Esophagus muscularis mucosa (tissue), 4 donors: Measurements from ENCODE around the gene DGKB. TPM values are rescaled to one million over a fixed set of nuclear protein-coding genes. Genes with fewer than 3 reads are reported as not detected.

Experiments
- DNase-seq: peaks from one replicate; pipeline ENCODE4 v3.0.0-alpha.2; 2017; ENCODE audit errors: extremely low spot score
- H3K27ac ChIP-seq, 4 donors: fragments of 200-600 bp; sonication (generic); replicated peaks in 1 of 4; 1 replicate in 3 of 4; 2 replicates in 1 of 4; pipeline ENCODE4 v1.5.1; 2016 to 2019; ENCODE audit warnings: mild to moderate bottlenecking in 1 of 4
- H3K27me3 ChIP-seq, 4 donors: fragments of 200-600 bp; sonication (generic); one replicate each; pipeline versions ENCODE4 v1.5.1 to v1.6.0; 2016 to 2019
- H3K36me3 ChIP-seq, 4 donors: fragments of 200-600 bp; sonication (generic); one replicate each; pipeline ENCODE4 v1.5.1; 2016 to 2019
- H3K4me1 ChIP-seq, 4 donors: fragments of 200-600 bp; sonication (generic); one replicate each; pipeline ENCODE4 v1.5.1; 2016 to 2019
- H3K4me3 ChIP-seq, 4 donors: fragments of 200-600 bp; sonication (generic); 1 replicate in 2 of 4; 2 replicates in 2 of 4; pipeline ENCODE4 v1.5.1; 2016 to 2019; ENCODE audit warnings: mild to moderate bottlenecking in 4 of 4, moderate library complexity in 1 of 4
- H3K9me3 ChIP-seq, 4 donors: fragments of 200-600 bp; sonication (generic); 1 replicate in 3 of 4; 2 replicates in 1 of 4; pipeline ENCODE4 v1.5.1; 2016 to 2019
- EP300 ChIP-seq: sonication (generic); formaldehyde crosslinking; IDR thresholded peaks from one replicate; pipeline ENCODE4 v1.6.1; 2017; ENCODE audit warnings: antibody characterized with exemption
- POLR2A ChIP-seq: fragments of 450-650 bp; IDR thresholded peaks from one replicate; pipeline ENCODE4 v1.6.1; 2017; ENCODE audit warnings: antibody characterized with exemption, moderate library complexity, mild to moderate bottlenecking, low read depth
- POLR2AphosphoS5 ChIP-seq, 2 donors: sonication (generic); formaldehyde crosslinking; IDR thresholded peaks; one replicate each; pipeline ENCODE4 v1.6.1; 2017; ENCODE audit warnings: antibody characterized with exemption in 2 of 2
- WGBS: methylation state at CpG from one replicate; pipeline ENCODE4 v1.1.5; 2018; 5-methylcytosine and 5-hydroxymethylcytosine counted together
- intact Hi-C: fragments of 100-400 bp; cut with DNase I; formaldehyde crosslinking; loops from one replicate; pipeline ENCODE4 v1.15.1; 2023
- total RNA-seq, 4 donors: library from RNA; depleted of rRNA; stranded (reverse); fragments of >200 nt; gene quantifications; one replicate each; pipeline versions ENCODE4 v1.1.0 to v1.2.1, GENCODE V29; 2016
- TF ChIP-seq, protein P1 (sequence below), 3 experiments: fragments of 200-600 bp in 2 of 3; fragments of 450-650 bp in 1 of 3; sonication (generic) in 2 of 3; IDR thresholded peaks; one replicate each; pipeline ENCODE4 v1.5.1; 2017 to 2019; ENCODE audit warnings: antibody characterized with exemption in 3 of 3, mild to moderate bottlenecking in 2 of 3, moderate library complexity in 1 of 3

The DGKB gene
- total RNA-seq, 4 donors from 2014 or later = 10.4 to 18.5 (median 16.0) TPM

DNA sequence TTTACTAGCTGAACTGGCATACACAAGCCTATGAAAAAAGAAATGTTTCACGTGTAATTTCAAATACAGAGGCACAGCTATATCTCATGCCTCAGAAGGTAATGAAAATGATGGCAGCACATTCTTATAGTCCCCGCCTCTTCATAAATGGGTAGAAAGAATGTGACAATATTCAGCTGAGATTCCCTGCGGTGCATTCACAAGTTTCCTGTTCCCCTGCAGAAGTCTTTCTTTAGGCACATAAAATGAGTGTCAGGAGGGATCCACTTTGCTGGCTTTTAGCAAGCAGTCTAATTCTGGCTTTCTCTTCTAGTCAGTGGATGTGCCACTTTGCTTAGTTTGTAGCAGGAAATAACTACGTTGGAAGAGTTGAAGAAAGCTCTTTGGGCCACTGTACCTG, 56.1 kb downstream of the DGKB start:
- Histone ChIP-seq H3K36me3 (no peaks in the 10 kb centered on the region), H3K27me3 (no peaks in the 10 kb centered on the region), H3K4me1 (peaks cover 0 to under 1% (median 0%) of the 10 kb centered on the region in 4 donors), H3K27ac (no peak overlapping the region), H3K9me3 (no peaks in the 10 kb centered on the region), H3K4me3 (no peak overlapping the region)
- WGBS = 84% methylated on average over 4 of the region's 4 CpGs
- TF ChIP-seq, protein P1, sequence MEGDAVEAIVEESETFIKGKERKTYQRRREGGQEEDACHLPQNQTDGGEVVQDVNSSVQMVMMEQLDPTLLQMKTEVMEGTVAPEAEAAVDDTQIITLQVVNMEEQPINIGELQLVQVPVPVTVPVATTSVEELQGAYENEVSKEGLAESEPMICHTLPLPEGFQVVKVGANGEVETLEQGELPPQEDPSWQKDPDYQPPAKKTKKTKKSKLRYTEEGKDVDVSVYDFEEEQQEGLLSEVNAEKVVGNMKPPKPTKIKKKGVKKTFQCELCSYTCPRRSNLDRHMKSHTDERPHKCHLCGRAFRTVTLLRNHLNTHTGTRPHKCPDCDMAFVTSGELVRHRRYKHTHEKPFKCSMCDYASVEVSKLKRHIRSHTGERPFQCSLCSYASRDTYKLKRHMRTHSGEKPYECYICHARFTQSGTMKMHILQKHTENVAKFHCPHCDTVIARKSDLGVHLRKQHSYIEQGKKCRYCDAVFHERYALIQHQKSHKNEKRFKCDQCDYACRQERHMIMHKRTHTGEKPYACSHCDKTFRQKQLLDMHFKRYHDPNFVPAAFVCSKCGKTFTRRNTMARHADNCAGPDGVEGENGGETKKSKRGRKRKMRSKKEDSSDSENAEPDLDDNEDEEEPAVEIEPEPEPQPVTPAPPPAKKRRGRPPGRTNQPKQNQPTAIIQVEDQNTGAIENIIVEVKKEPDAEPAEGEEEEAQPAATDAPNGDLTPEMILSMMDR (IDR thresholded peaks at IDR 0.05) = no peak
- TF ChIP-seq EP300 (no peak), POLR2A (no peak), POLR2AphosphoS5 (IDR thresholded peaks at IDR 0.05) (no peak)
- intact Hi-C loops = no loop called here
- DNase-seq = no peak

DNA sequence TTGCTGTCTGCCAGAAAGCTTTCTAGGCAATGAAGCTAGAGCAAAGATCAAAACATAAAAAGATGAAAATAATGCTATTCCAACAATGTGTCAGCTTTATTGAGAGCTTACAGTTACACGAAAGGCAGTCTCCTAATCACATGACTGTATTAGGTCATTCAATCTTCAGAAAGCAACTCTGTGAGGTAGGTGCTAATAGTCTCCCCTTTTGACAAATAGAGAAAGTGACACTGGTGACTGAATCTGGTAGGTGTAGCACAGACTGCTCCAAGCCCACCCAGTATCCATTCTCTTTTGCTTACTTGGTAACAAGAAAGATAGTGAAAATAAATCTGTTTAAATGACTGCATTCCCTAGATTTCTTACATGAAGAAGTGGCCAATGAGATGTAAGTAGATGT, 58.8 kb downstream of the DGKB start:
- H3K36me3 ChIP-seq = no peaks in the 10 kb centered on the region
- no peaks in the 10 kb centered on the region for H3K27me3 ChIP-seq
- no peaks in the 10 kb centered on the region for H3K4me1 ChIP-seq
- DNase-seq = no peak
- 94% methylated on average over 1 of the region's 1 CpG for WGBS
- TF ChIP-seq POLR2AphosphoS5 (IDR thresholded peaks at IDR 0.05) = no peak
- TF ChIP-seq, protein P1 (IDR thresholded peaks at IDR 0.05) = no peak
- TF ChIP-seq EP300 = no peak
- no peak for TF ChIP-seq POLR2A
- intact Hi-C loops = no loop called here
- no peak overlapping the region for H3K4me3 ChIP-seq
- no peak overlapping the region for H3K27ac ChIP-seq
- H3K9me3 ChIP-seq = no peaks in the 10 kb centered on the region

DNA sequence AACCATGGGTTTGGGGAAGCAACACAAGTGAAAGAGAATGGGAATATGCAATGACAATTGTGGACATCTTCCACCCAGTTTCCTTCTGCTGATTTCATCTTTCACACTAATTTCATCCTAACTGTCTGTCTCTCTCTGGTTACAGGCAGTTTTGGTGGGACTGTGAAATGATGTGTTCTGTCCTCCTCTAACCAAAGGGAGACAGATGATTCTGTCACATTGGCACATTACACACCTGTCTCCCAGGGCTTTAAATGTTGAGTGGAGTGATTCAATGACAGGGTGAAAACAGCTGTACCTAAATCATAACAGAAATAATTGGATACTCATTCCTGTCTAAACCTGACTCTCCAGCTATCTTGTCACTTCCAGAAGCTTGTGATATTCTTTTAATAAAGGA, 60.0 kb downstream of the DGKB start:
- TF ChIP-seq, protein P1 (IDR thresholded peaks at IDR 0.05) = no peak
- TF ChIP-seq EP300 (no peak), POLR2A (no peak), POLR2AphosphoS5 (IDR thresholded peaks at IDR 0.05) (no peak)
- no peaks in the 10 kb centered on the region for H3K9me3 ChIP-seq
- no peaks in the 10 kb centered on the region for H3K36me3 ChIP-seq
- no peaks in the 10 kb centered on the region for H3K4me1 ChIP-seq
- intact Hi-C loops = no loop called here
- DNase-seq = no peak
- H3K27me3 ChIP-seq = no peaks in the 10 kb centered on the region
- H3K27ac ChIP-seq = no peak overlapping the region
- no peak overlapping the region for H3K4me3 ChIP-seq

DNA sequence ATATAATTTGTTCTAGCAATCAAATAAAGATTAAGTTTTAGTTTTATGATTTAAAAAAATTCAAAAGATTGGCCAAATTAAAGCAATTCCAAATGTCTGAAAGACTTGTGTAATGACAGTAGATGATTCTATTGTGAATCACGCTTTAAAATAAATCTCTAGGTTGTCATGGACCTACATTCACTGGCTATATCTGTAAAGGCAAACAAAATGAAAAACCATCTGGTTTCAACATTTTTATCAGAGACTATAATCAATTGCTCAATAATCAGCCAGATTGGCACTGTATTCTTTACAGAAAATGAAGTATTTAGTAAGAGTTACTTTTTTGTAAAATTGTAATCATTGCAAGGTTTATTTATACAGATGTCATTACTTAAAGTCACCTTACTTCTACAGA, 60.7 kb downstream of the DGKB start:
- no peaks in the 10 kb centered on the region for H3K9me3 ChIP-seq
- WGBS = 82% methylated on average over 1 of the region's 1 CpG
- no peak overlapping the region for H3K27ac ChIP-seq
- no peak overlapping the region for H3K4me3 ChIP-seq
- no peaks in the 10 kb centered on the region for H3K36me3 ChIP-seq
- no peak for DNase-seq
- no peaks in the 10 kb centered on the region for H3K4me1 ChIP-seq
- no peaks in the 10 kb centered on the region for H3K27me3 ChIP-seq
- TF ChIP-seq, protein P1 (IDR thresholded peaks at IDR 0.05) = no peak
- TF ChIP-seq POLR2A (no peak), POLR2AphosphoS5 (IDR thresholded peaks at IDR 0.05) (no peak), EP300 (no peak)
- intact Hi-C loops = no loop called here

DNA sequence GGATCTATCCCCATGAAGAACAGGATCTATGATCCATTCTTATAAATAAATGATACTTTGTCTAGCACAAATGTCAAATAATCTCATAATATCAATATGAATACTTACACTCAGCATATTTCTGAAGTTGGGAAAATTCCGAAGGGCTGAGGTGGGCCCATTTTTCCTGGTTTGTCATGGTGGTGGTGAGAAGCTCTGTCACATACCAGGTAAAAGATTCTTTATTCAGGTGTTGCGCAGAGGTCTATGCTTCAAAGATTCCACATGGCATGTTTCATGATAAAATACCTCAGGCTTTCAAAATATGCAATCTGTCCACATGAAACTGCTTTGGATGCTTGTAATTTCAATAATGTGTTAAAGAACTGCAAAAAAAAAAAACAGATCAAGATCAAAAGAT, 61.5 kb downstream of the DGKB start:
- H3K4me3 ChIP-seq = no peak overlapping the region
- H3K9me3 ChIP-seq = no peaks in the 10 kb centered on the region
- H3K36me3 ChIP-seq = no peaks in the 10 kb centered on the region
- peaks cover 0 to 8% (median 0%) of the 10 kb centered on the region in 4 donors for H3K4me1 ChIP-seq
- H3K27me3 ChIP-seq = no peaks in the 10 kb centered on the region
- no peak for DNase-seq
- WGBS = 88% methylated on average over 2 of the region's 2 CpGs
- intact Hi-C loops = no loop called here
- TF ChIP-seq POLR2A (no peak), EP300 (no peak), POLR2AphosphoS5 (IDR thresholded peaks at IDR 0.05) (no peak)
- TF ChIP-seq, protein P1 (IDR thresholded peaks at IDR 0.05) = no peak
- H3K27ac ChIP-seq = no peak overlapping the region
